GM12801 (cell line): ENCODE measurements around the gene PKNOX1.

ENCODE experiments used
- CTCF ChIP-seq: IDR thresholded peaks from one replicate; pipeline ENCODE4 v1.5.1; 2011; ENCODE audit warnings: control low read depth; ENCODE audit not compliant: insufficient read length; ENCODE audit errors: extremely low read depth

Gene PKNOX1

GRCh38 chr21:43005635-43006034 lies 31.3 kb downstream of the PKNOX1 start:
- TF ChIP-seq CTCF, result no peak

GRCh38 chr21:43006874-43007208 lies 32.5 kb downstream of the PKNOX1 start:
- no peak for TF ChIP-seq CTCF

GRCh38 chr21:43012596-43012995 lies 38.2 kb downstream of the PKNOX1 start:
- no peak for TF ChIP-seq CTCF

GRCh38 chr21:43015906-43016540 lies 41.7 kb downstream of the PKNOX1 start:
- TF ChIP-seq CTCF, result no peak

GRCh38 chr21:43016728-43017127 lies 42.4 kb downstream of the PKNOX1 start:
- TF ChIP-seq CTCF, result no peak

GRCh38 chr21:43018519-43018918 lies 44.2 kb downstream of the PKNOX1 start:
- TF ChIP-seq CTCF, result no peak

- TF ChIP-seq CTCF, result no peak
Measured at GRCh38 chr21:43020177-43020576, 45.8 kb downstream of the PKNOX1 start.
